Raji (cell line): ENCODE data around the gene CPLX4.

Experiments used
- POLR2A ChIP-seq: IDR thresholded peaks from 2 replicates; pipeline ENCODE4 v1.6.1; 2011; ENCODE audit warnings: low read depth, low read length, control low read depth; ENCODE audit not compliant: insufficient read depth

Gene CPLX4

DNA sequence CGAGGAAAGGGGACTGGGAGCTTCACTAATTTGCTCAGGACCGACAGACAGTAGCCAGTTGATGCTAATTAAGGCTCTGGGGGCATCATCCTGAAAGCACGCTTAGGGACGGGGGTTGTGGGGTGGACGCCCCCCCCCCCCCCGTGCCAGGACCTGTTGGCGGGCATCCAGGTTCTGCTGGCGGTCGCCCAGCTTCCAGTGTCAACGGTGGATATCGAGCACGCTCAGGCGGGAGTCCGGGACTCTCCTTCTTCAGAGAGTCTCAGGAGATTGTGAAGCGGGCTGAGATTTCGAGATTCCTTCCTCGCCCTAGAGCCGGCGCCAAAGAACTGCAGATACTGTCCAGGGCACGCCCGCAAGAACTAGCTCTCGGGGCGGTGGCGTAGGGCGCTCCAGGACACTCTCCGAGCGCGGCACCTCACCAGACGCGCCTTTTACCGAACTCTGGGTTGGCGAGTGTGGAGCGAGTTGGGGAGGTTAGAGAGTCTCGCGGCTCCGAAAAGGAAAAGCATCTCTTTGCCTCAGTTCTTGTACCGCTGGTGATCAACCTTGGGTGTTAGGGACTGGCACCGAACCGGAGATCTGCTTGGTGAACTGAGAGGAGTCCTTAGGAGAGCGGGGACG, 50.8 kb downstream of the CPLX4 start:
- no peak for TF ChIP-seq POLR2A

DNA sequence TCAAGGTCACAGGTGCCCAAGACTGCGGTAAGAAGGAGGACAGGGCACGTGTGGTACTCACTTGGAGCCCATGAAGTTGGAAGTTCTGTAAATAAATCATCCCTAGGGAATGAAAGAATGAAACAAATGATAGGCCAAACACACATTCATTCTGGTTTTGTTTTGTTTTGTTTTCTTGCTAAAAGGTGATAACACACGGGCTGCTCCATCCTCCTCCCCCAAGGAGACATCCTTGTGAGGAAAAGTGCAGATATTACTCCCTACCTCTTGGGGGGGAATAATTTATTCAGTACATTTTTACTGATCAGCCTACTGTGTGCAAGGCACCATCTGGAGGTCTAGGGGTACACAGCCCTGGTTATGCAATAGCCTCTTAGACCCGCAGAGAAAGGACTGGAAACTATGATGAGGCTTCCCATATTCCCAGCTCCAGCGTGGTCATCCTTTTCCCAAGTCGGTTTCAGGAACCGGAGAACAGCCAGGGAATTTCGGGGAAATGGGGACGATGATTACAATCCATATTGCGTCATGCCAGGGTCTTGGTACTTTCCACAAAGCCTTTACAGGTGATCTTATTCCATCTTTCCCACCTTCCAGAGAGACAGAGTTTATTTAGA, 51.5 kb downstream of the CPLX4 start:
- TF ChIP-seq POLR2A, result no peak

DNA sequence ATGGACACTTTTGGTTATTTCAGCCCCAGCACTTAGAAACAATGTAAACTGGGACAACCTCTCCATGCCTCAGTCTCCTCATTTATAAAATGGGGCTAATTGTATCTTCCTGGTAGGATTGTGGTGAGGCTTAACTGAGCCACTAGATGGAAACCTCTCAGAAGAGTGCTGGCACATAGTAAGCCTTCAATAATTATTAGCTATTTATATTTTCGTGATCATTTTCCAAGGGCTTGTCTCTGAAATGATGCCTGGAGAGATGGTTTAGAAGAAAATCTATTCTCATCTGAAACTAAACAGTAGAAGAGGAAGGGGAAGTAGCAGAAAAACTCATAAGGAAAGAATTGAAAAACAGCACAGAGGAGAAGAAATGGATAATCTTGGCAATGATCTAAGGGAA, 52.0 kb downstream of the CPLX4 start:
- TF ChIP-seq POLR2A, result no peak

DNA sequence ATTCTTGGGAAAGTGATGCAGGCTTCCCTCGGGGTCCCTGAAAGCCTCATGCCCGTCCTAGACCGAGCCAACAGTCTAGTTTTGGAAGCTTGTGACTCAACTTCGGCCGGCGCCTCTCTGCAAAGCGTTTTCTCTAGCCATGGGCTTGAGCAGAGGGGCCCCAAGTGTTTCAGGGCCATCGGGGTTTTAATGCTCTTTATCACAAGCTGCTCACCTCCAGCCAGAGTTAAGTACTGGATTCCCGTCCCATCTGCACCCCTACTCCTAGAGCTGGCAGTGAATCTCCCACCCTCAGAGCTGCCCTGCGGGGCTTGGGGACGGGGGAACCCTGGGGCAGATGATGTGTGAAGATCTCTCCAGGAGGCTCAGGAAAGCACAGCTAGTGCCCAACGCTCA, 52.5 kb downstream of the CPLX4 start:
- no peak for TF ChIP-seq POLR2A

DNA sequence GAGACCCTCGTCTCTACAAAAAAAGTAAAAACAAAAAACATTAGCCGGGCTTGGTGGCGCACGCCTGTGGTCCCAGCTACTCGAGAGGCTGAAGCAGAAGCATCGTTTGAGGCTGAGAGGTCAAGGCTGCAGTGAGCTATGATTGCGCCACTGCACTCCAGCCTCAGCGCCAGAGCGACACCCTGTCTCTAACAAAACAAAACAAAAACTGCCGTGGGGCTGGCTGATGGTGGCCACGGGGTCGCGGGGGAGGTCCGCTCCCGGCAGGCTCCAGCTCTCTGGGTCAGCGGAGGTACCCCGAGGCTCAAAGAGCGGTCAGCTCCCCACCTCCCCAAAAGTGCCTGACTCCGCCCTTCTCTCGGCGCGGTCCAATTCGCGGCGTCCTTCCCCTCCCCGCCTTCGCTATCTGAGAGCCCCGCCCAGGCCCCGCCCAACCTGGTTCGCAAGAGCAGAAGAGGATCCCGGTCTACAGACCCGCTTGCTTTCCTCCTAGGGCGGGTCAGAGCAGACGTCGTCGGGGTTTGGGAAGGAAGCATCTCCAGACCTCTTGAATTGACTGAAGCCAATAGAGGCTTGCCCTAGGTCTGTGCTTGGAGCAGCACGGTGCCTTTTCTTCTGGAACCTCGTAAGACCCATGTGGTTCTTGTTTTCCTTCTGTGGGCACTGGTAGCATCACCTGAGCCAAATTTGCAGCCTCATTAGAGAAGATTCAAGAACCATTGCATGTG, 53.0 kb downstream of the CPLX4 start:
- TF ChIP-seq POLR2A, result no peak

DNA sequence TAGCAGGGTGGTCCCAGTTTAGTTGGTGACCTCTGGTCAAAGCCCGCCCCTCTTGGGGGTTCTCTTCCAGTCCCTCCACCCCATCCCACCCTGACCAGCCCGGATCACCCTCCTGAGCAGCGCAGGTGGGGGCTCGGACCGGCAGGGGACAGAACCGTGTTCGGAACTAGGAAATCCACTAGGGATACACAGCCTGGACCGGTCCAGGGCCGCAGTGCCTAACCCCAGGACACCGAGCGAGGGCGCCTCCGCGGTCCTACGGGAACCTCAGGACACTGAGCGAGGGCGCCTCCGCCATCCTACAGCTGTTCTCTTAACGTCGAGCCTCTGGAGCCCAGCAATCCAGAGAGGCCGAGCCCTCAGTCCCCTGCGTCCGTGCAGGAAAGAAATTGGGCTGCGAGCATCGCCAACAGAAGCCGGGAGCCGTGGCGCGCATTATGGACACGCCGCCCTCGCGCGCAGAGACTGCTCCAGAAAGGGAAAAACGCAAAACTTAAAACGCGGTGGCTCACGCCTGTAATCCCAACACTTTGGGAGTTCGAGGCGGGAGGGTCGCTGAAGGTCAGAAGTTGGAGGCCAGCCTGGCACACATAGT, 53.7 kb downstream of the CPLX4 start:
- no peak for TF ChIP-seq POLR2A

DNA sequence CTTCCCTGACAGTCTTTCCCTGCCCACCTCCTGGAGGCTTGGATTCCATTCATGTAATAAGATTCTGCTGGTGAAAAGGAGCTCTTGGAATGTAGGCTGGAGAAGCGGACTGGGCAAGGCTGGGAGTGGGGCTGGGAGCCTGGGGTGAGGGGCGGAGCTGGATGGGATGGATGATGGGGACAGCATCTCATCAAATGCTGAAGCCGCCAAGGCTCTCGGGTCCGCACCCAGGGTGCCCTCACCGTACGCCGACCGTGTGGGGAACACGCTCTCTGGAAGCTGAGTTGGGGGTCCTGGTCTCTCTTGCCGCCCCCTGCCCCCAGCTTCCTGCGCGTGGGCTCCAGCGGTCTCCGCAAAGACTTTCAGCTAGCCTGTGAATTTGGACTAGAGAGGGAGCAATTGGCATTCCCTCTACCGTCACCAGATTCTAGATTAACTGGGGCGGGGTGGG, 54.3 kb downstream of the CPLX4 start:
- no peak for TF ChIP-seq POLR2A

DNA sequence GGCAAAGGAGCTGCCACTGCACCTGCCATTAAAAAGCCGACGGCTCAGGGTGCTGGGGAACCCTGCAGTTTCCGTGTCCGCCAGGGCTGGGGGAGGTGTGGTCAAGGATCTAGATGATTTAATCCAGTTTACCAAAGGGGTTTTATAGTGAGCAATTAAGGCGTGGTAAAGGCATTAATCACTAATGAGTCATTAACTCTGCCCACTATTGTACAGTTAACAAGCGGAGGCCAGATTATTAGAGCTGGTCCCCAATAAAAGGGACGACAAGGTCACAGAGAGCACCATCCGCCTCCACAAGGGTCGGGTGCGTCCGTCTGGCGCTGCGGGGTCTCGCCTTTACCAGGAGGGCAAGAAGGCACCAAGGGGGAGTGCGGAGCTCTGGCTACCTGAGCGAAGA, 54.8 kb downstream of the CPLX4 start:
- no peak for TF ChIP-seq POLR2A

DNA sequence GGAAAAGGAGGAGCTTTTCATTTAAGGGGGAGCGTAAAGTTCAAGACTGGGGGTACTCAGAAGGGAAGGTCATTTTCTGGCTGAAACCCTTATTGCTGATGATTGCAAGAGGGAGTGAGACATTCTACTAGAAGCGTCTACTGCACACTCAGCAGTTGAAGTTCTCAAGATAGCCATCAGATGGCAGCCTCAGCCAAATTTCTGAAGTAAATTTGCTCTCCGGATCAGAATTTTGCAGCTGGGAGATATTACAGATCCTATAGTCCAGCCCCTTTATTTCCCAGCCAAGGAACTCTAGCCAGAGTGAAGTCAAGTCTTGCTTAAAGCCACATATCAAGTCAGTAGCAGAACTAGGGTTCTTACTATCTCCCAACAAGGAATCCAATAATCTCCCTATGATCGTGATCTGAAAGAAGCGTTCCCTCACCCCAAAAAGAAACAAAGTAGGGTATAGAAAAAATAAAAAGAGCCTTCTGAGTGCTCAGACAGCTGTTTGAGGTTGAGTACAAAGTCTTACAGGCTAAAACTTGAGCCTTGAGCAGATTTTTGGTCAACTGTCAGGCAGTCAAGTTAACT, 69.2 kb downstream of the CPLX4 start:
- no peak for TF ChIP-seq POLR2A

DNA sequence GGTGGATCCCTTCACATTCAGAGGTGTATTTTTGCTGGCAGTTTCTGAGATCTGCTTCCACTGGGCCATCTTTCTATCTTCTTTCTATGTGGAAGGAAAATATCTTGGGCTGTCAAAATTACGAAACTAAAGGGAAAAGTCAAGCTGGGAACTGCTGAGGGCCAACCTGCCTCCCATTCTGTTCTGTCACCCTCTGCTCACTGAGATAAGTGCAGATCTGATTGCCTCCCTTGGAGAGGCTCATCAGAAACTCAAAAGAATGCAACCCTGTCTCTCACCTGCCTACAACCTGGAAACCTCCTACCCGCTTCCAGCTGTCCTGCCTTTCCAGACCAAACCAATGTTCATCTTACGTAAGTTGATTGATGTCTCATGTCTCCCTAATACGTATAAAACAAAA, 71.7 kb downstream of the CPLX4 start:
- TF ChIP-seq POLR2A, result no peak
